EH (cell line): Measurements from ENCODE around the gene CHPF2.

ENCODE experiments used
- DNase-seq: peaks from one replicate; pipeline ENCODE4 v3.0.0-alpha.2; 2015; ENCODE audit warnings: low read depth

Gene CHPF2

GRCh38 chr7:151232091-151232916 is at the start of gene CHPF2:
Gene CHPF2, plus strand, starts transcription at chr7:151232483. Its CDS starts 1,529 bp downstream, at chr7:151234012.
- peak; percentile 91 for DNase-seq

- DNase-seq = no peak
Observed at GRCh38 chr7:151185762-151186639, 46.3 kb upstream of the CHPF2 start.

GRCh38 chr7:151186640-151187408 is 45.5 kb upstream of the CHPF2 start, which contains the start of gene ASB10:
Gene ASB10, minus strand, starts transcription at chr7:151187250. Its CDS starts 120 bp downstream, at chr7:151187130.
- DNase-seq = no peak

- DNase-seq = no peak
Observed at GRCh38 chr7:151187409-151188251, 44.7 kb upstream of the CHPF2 start.

- DNase-seq = no peak
Observed at GRCh38 chr7:151188252-151188542, 44.1 kb upstream of the CHPF2 start.

GRCh38 chr7:151189038-151189437 is 43.2 kb upstream of the CHPF2 start:
- no peak for DNase-seq

- DNase-seq = no peak
Observed at GRCh38 chr7:151191544-151191943, 40.7 kb upstream of the CHPF2 start.

- DNase-seq = no peak
Observed at GRCh38 chr7:151192002-151192539, 40.2 kb upstream of the CHPF2 start.

- DNase-seq = no peak
Observed at GRCh38 chr7:151193203-151193978, 38.9 kb upstream of the CHPF2 start.

GRCh38 chr7:151194188-151194587 is 38.1 kb upstream of the CHPF2 start:
- DNase-seq = no peak

GRCh38 chr7:151195616-151196450 is 36.5 kb upstream of the CHPF2 start:
- no peak for DNase-seq

GRCh38 chr7:151197932-151198331 is 34.4 kb upstream of the CHPF2 start:
- DNase-seq = no peak

- DNase-seq = no peak
Observed at GRCh38 chr7:151198945-151199848, 33.1 kb upstream of the CHPF2 start.

- no peak for DNase-seq
Observed at GRCh38 chr7:151201344-151201743, 30.9 kb upstream of the CHPF2 start.

- DNase-seq = no peak
Observed at GRCh38 chr7:151201751-151202150, 30.5 kb upstream of the CHPF2 start.

- DNase-seq = no peak
Observed at GRCh38 chr7:151202836-151203235, 29.4 kb upstream of the CHPF2 start.

- no peak for DNase-seq
Observed at GRCh38 chr7:151204383-151205032, 27.8 kb upstream of the CHPF2 start.

GRCh38 chr7:151205730-151206129 is 26.6 kb upstream of the CHPF2 start:
- no peak for DNase-seq
